Purkinje cell (primary cell): Measurements from ENCODE around the gene ZBTB12. TPM values are rescaled to one million over a fixed set of nuclear protein-coding genes. Genes with fewer than 3 reads are reported as not detected.

Source experiments
- polyA plus RNA-seq: library from polyadenylated mRNA; unstranded; fragments of >200 nt; fragmentation: Nextera tagmentation; gene quantifications from 2 replicates; pipeline ENCODE4 v1.2.1, GENCODE V29; 2014

Gene ZBTB12, protein sequence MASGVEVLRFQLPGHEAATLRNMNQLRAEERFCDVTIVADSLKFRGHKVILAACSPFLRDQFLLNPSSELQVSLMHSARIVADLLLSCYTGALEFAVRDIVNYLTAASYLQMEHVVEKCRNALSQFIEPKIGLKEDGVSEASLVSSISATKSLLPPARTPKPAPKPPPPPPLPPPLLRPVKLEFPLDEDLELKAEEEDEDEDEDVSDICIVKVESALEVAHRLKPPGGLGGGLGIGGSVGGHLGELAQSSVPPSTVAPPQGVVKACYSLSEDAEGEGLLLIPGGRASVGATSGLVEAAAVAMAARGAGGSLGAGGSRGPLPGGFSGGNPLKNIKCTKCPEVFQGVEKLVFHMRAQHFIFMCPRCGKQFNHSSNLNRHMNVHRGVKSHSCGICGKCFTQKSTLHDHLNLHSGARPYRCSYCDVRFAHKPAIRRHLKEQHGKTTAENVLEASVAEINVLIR
- polyA plus RNA-seq: not detected in 2 replicates

DNA sequence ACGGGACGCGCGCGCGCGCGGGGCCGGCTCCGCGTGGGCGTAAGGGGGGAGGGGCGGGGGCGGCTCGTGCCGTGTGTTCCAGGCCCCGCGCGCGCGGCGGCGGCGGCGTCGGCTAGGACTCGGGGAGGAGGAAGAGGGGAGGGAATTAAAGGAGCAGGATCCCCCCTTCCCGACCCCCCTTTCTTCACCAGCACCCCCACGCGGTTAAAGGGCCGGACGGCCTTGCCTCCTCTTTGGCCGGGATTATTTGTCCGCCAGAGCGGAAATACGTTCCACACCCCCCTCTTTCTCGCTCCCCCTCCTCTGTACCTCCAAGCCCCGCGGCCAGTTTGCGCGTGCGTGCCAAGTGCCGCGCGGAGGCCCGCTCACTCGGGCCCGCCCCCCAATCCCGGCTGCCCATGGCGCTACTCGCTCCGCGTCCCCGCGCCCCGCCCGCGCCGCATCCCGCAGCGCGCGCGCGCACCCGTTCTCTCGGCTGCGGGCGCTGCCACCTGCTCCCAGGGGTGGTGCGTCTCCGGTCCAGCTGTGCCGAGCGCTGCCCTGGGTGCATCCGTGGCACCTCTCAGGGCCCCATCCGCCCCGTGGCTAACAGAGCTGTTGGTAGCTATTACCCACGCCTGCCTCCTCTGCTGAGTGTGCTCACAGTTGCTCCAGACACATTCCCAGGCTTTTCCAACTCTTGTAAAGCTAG lies at the start of gene ZBTB12:
ZBTB12 (minus strand) TSS at position 134 of the 691 bp plus-strand sequence. CDS start 781 bp downstream, outside the sequence.

GRCh38 chr6:31945507-31946369 lies 43.9 kb upstream of the ZBTB12 start, which contains the start of gene CFB:
TSS of gene CFB (plus strand) at chr6:31946095. CDS start at chr6:31946222, 127 bp downstream.

DNA sequence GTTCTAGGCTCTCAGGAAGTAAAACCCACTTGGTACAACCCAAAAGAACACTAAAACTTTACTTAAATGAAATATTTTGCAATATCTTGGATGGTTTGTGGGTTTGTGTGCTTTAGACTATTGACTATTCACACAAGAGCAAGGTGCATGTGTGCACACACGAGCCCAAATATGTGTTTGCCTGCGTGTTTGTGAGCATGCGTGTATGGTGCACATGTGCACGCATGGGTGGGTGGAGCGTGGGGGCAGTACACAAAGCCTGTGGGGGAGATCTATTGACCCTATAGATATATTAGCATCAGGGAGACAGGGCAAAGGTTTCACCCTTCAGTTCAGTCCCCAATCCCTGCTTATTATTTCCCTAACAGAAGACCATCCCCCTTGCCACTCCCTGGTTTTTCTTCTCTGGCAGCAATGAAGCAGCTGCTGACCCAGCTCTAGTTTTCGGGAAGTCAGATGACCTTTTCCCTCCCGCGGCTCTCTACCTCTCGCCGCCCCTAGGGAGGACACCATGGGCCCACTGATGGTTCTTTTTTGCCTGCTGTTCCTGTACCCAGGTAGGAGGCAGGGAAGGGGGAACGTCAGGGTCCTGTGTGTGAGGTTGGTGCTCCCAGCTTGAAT lies 25.5 kb upstream of the ZBTB12 start, which contains the start of gene C2:
C2 (plus strand) TSS at position 476 of the 621 bp plus-strand sequence; CDS start at position 512, 36 bp downstream.

GRCh38 chr6:31897612-31898382 lies 4.1 kb downstream of the ZBTB12 start, which contains the start of gene EHMT2:
TSS of gene EHMT2 (minus strand) at chr6:31897698. CDS start at chr6:31897677, 21 bp downstream.

GRCh38 chr6:31878726-31879125 lies 23.2 kb downstream of the ZBTB12 start, which contains the start of gene SLC44A4:
TSS of gene SLC44A4 (minus strand) at chr6:31878997. CDS start at chr6:31878980, 17 bp downstream.

GRCh38 chr6:31862344-31863235 lies 39.3 kb downstream of the ZBTB12 start, which contains the start of gene NEU1:
TSS of gene NEU1 (minus strand) at chr6:31862821. CDS start at chr6:31862776, 45 bp downstream.

Other genes with a start within 250 kb of the ZBTB12 start
- gene BAG6, start 249.4 kb downstream of the ZBTB12 start, polyA plus RNA-seq: 16.0 and 30.8 TPM in 2 replicates
- 1.8 and 2.4 TPM in 2 replicates for gene APOM, start 246.2 kb downstream of the ZBTB12 start, polyA plus RNA-seq
- 0.39 and 1.3 TPM in 2 replicates for gene C6orf47, start 241.3 kb downstream of the ZBTB12 start, polyA plus RNA-seq
- gene GPANK1, start 237.1 kb downstream of the ZBTB12 start, polyA plus RNA-seq: 3.1 and 4.2 TPM in 2 replicates
- gene CSNK2B, start 236.0 kb downstream of the ZBTB12 start, polyA plus RNA-seq: 299 and 301 TPM in 2 replicates
- gene LY6G5B, start 232.1 kb downstream of the ZBTB12 start, polyA plus RNA-seq: 0.24 and 1.8 TPM in 2 replicates
- 0.29 and 2.4 TPM in 2 replicates for gene LY6G5C, start 221.0 kb downstream of the ZBTB12 start, polyA plus RNA-seq
- gene ABHD16A, start 198.8 kb downstream of the ZBTB12 start, polyA plus RNA-seq: 67.3 and 71.0 TPM in 2 replicates
- not detected in 2 replicates for gene LY6G6F, start 195.2 kb downstream of the ZBTB12 start, polyA plus RNA-seq
- gene LY6G6D, start 186.7 kb downstream of the ZBTB12 start, polyA plus RNA-seq: not detected in 2 replicates
- gene LY6G6C, start 180.3 kb downstream of the ZBTB12 start, polyA plus RNA-seq: not detected in 2 replicates
- gene MPIG6B, start 178.7 kb downstream of the ZBTB12 start, polyA plus RNA-seq: not detected in 2 replicates
- 2.6 and 7.7 TPM in 2 replicates for gene DDAH2, start 172.8 kb downstream of the ZBTB12 start, polyA plus RNA-seq
- gene CLIC1, start 165.6 kb downstream of the ZBTB12 start, polyA plus RNA-seq: 1.2 and 1.3 TPM in 2 replicates
- gene MSH5, start 162.1 kb downstream of the ZBTB12 start, polyA plus RNA-seq: not detected in 2 replicates
- not detected in 2 replicates for gene SAPCD1, start 139.4 kb downstream of the ZBTB12 start, polyA plus RNA-seq
- 3.1 TPM in 1 of 2 replicates, not detected in the other for gene VWA7, start 124.8 kb downstream of the ZBTB12 start, polyA plus RNA-seq
- 5.9 and 6.1 TPM in 2 replicates for gene VARS1, start 106.3 kb downstream of the ZBTB12 start, polyA plus RNA-seq
- gene LSM2, start 95.1 kb downstream of the ZBTB12 start, polyA plus RNA-seq: 26.3 and 31.0 TPM in 2 replicates
- 0.76 and 1.6 TPM in 2 replicates for gene HSPA1L, start 86.8 kb downstream of the ZBTB12 start, polyA plus RNA-seq
- gene HSPA1A, start 86.5 kb downstream of the ZBTB12 start, polyA plus RNA-seq: 3.4 and 5.1 TPM in 2 replicates
- 0.20 and 1.7 TPM in 2 replicates for gene HSPA1B, start 74.3 kb downstream of the ZBTB12 start, polyA plus RNA-seq
- gene NEU1, start 39.3 kb downstream of the ZBTB12 start, polyA plus RNA-seq: 15.2 and 16.1 TPM in 2 replicates
- not detected in 2 replicates for gene SLC44A4, start 23.1 kb downstream of the ZBTB12 start, polyA plus RNA-seq
- gene EHMT2, start 4.4 kb downstream of the ZBTB12 start, polyA plus RNA-seq: 5.9 and 11.4 TPM in 2 replicates
- 1.2 TPM in 1 of 2 replicates, not detected in the other for gene C2, start 25.6 kb upstream of the ZBTB12 start, polyA plus RNA-seq
- 0.34 TPM in 1 of 2 replicates, not detected in the other for gene CFB, start 44.0 kb upstream of the ZBTB12 start, polyA plus RNA-seq
- gene NELFE, start 56.9 kb upstream of the ZBTB12 start, polyA plus RNA-seq: 18.1 and 30.7 TPM in 2 replicates
- gene SKIC2, start 57.1 kb upstream of the ZBTB12 start, polyA plus RNA-seq: 8.0 and 11.7 TPM in 2 replicates
- 9.6 and 21.2 TPM in 2 replicates for gene DXO, start 70.1 kb upstream of the ZBTB12 start, polyA plus RNA-seq
- gene C4A, start 80.0 kb upstream of the ZBTB12 start, polyA plus RNA-seq: not detected in 2 replicates
- not detected in 2 replicates for gene C4B, start 112.7 kb upstream of the ZBTB12 start, polyA plus RNA-seq
- 0.20 TPM in 1 of 2 replicates, not detected in the other for gene CYP21A2, start 136.3 kb upstream of the ZBTB12 start, polyA plus RNA-seq
- gene TNXB, start 207.3 kb upstream of the ZBTB12 start, polyA plus RNA-seq: not detected in 2 replicates
- gene ATF6B, start 226.2 kb upstream of the ZBTB12 start, polyA plus RNA-seq: 3.4 and 9.6 TPM in 2 replicates
- 0.77 and 1.8 TPM in 2 replicates for gene FKBPL, start 228.2 kb upstream of the ZBTB12 start, polyA plus RNA-seq
- 88.8 and 97.9 TPM in 2 replicates for gene PRRT1, start 249.9 kb upstream of the ZBTB12 start, polyA plus RNA-seq